AG04449 (cell line): ENCODE data around the gene BCAR3.
A peak's percentile ranks its signal among the peaks of the same experiment; 100 is the strongest.

Experiments
- CTCF ChIA-PET: fragments of 350-600 bp; formaldehyde crosslinking; extraction: SDS; loops from one replicate; lab custom pipeline; 2021; ENCODE audit warnings: antibody characterized with exemption; lab: Yijun Ruan, JAX
- POLR2A ChIA-PET: fragments of 400-600, 350-600 bp; formaldehyde crosslinking; extraction: SDS; loops from one replicate; lab custom pipeline; 2020; ENCODE audit warnings: antibody characterized with exemption, inconsistent platforms; lab: Yijun Ruan, JAX
- DNase-seq: peaks from one replicate; pipeline ENCODE4 v3.0.0-alpha.2; 2010; ENCODE audit warnings: low read depth, low spot score
- H3K4me3 ChIP-seq: 2 replicates; pipeline ENCODE4 v1.5.1; 2011; ENCODE audit warnings: low read depth, mild to moderate bottlenecking, control low read depth, low read length
- TF ChIP-seq, protein P1 (sequence below): IDR thresholded peaks from one replicate; pipeline ENCODE4 v1.5.1; 2011; ENCODE audit warnings: mild to moderate bottlenecking, moderate library complexity, low read length, control low read depth, inconsistent platforms; ENCODE audit not compliant: insufficient read depth; ENCODE audit errors: missing control alignments

Gene BCAR3

DNA sequence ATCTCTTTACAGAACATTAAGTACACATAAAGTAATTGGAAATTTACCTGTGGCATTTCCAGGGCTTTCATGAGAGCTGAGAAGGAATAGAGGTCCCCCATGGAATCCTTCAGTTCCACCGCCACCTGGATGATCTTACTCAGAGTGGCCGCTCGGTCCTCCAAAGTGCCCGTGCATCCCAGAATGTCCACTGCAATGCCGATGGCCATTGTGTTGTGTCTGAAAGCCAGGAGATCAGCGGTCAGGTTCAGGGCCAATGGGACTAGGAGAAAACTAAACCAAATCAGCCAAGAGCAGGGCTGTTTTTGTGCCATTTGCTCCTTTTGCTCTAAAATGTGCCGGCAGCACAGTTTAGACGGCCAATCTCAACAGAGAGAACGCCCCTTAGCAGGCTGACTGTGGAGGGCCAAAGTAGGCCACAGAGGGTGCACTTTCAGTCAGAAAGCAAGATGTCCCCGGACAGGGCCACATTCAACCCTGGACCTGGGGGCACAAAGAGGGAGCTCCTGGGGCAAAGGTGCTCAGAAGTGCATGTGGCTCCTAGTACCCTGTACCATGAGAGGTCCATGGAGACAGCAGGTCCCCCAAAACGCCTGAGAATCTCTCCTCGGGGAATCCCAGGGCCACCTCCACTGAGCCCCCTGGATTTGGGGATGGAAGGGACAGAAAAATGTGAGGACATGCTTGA lies 109.9 kb downstream of the BCAR3 start:
- ChIA-PET CTCF (interaction anchor here (0.7 to 1.2 kb wide), 3 partner anchors 15 to 273 kb away, joined by 3 to 4 read pairs (median 3); no protein-coding TSS in a partner anchor), POLR2A (interaction anchor here (0.7 kb wide), 1 partner anchor 609 kb away, joined by 4 read pairs; no protein-coding TSS in a partner anchor)
- DNase-seq = no peak
- H3K4me3 ChIP-seq = no peak overlapping the region
- TF ChIP-seq, protein P1, sequence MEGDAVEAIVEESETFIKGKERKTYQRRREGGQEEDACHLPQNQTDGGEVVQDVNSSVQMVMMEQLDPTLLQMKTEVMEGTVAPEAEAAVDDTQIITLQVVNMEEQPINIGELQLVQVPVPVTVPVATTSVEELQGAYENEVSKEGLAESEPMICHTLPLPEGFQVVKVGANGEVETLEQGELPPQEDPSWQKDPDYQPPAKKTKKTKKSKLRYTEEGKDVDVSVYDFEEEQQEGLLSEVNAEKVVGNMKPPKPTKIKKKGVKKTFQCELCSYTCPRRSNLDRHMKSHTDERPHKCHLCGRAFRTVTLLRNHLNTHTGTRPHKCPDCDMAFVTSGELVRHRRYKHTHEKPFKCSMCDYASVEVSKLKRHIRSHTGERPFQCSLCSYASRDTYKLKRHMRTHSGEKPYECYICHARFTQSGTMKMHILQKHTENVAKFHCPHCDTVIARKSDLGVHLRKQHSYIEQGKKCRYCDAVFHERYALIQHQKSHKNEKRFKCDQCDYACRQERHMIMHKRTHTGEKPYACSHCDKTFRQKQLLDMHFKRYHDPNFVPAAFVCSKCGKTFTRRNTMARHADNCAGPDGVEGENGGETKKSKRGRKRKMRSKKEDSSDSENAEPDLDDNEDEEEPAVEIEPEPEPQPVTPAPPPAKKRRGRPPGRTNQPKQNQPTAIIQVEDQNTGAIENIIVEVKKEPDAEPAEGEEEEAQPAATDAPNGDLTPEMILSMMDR = no peak

DNA sequence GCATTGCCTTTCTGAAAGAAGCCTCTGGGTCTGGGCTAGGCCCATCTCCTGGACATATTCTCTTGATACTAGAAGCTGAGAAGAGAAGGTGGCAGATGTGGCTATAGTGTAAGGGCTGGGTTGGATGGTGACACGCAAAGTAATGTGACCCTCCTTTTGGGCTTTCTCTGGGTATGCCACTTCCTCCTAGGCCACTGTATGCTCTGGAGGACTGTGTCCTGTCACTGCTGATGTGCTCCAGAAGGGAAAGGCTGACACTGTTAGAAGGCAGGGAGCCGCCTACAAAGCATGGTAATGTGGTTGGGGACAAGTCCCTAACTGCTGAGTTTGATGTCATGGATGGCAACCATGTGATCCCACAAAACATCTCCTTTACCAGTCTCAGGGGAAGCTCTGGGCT lies 112.1 kb downstream of the BCAR3 start:
- no peak overlapping the region for H3K4me3 ChIP-seq
- TF ChIP-seq, protein P1 = no peak
- no peak for DNase-seq
- POLR2A ChIA-PET = no interaction called here
- CTCF ChIA-PET = interaction anchor here (1.0 kb wide), 1 partner anchor 38 kb away, joined by 3 read pairs; no protein-coding TSS in a partner anchor

DNA sequence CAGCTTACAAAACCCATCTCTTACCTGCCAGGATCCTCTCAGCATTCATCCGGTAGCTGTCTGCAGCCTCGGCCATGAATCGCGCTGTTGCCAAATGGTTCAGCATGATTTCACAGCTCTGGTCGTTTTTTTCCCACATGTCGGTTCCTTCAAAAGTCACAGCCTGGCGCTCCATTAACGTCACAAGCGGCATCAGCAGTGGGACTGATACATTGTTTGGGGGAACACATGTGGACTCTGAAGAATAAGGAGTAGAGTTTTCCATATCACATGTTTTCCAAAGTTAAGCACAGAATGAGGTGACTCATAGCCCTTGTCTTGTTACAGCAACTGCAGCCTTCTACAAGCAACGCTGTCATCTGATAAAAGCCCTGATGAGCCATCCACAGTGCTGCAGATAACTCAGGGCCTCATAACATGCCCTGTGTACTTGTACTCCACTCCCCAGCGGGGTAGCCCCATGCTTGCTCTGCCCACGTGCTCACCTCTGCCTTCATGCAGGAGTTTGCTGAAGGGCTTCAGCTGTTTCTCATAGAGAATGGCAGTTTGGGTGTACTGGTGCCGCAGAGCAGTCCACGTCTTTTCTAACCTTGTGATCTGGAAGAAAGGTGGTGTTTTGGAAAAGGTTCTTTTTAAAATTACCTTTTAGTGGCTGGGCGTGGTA lies 114.2 kb downstream of the BCAR3 start:
- DNase-seq = peak; percentile 80
- TF ChIP-seq, protein P1 = no peak
- ChIA-PET POLR2A (no interaction called here), CTCF (interaction anchor here (0.6 to 1.6 kb wide), 6 partner anchors 10 to 130 kb away, joined by 3 read pairs; no protein-coding TSS in a partner anchor)
- H3K4me3 ChIP-seq = no peak overlapping the region

DNA sequence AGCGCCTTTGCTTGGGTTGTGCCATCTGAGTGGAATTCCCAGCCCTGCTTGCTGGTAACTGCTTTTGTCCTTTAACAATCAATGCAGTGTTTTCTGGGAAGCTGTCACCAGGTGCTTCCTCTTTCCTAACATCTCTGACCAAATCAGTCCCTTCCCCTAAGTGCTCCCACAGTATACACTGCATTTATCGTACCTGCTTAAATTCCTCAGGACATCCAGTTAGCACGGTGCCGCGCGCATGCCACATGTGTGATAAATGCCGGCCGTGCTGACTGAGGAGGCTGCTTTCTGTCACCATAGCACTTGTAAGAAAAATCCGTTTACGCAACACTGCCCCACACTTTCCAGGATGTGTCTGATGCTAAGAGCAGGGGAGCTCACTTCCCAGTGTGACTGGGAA lies 115.4 kb downstream of the BCAR3 start:
- CTCF ChIA-PET = interaction anchor here (1.2 to 1.4 kb wide), 2 partner anchors 60 to 63 kb away, joined by 3 read pairs; no protein-coding TSS in a partner anchor
- DNase-seq = no peak
- H3K4me3 ChIP-seq = no peak overlapping the region
- POLR2A ChIA-PET = no interaction called here
- TF ChIP-seq, protein P1 = no peak

DNA sequence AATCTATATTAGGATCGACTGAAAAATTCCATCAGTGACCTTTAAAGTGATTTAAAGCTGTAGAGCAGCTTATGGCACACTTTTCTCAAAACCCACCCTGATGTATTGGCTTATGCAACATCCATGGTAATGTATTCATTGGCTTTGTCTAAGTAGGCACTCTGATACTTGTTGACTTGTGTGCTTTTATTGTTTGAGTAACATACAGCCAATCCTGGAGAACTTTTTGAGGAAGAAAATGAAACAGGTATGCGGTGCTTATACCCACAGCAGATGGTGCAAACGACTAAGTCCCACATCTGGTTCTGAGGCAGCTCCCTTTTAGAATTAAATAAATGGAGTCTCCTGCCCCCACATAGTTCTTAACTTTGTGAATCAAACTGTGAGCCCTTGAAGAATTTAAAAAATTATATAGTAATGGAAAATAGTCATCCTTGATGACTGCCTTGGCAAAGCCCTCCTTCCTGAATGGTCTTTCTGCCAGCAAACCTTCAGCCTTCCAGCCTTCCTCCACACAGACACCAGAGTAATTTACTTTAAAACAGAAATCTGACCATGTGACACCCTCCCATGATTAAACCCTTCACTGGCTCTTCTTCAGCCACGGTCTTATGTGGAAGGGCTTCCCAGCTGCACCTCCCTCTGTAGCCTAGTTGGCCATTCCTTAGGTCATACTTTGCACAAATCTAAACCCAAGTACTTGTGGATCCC lies 116.0 kb downstream of the BCAR3 start:
- ChIA-PET POLR2A (no interaction called here), CTCF (interaction anchor here (0.9 to 1.4 kb wide), 2 partner anchors 60 to 279 kb away, joined by 3 read pairs; no protein-coding TSS in a partner anchor)
- TF ChIP-seq, protein P1 = no peak
- no peak overlapping the region for H3K4me3 ChIP-seq
- peak; percentile 57 for DNase-seq

DNA sequence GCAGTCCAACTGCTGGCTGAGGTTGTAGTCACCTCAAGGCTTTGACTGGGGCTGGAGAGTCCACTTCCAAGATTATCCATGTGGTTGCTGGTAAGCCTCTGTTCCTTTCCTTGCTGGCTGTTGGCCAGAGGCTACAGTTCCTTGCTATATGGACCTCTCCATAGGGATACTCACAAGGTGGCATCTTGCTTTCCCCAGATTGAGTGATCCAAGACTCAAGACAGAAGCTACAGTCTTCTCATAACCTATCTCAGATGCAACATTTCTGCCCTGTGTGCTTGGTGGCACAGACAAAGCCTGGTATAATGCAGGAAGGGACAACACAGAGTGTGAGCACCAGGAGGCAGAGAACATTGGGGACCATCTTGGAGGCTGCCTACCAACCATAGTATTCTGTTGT lies 121.9 kb downstream of the BCAR3 start:
- H3K4me3 ChIP-seq = no peak overlapping the region
- no peak for DNase-seq
- POLR2A ChIA-PET = no interaction called here
- TF ChIP-seq, protein P1 = no peak
- CTCF ChIA-PET = interaction anchor here (0.9 to 1.4 kb wide), 2 partner anchors 284 to 285 kb away, joined by 3 to 5 read pairs; no protein-coding TSS in a partner anchor
